ENCODE measurements around the gene AK6. TPM values are rescaled to one million over a fixed set of nuclear protein-coding genes. Genes with fewer than 3 reads are reported as not detected.

The AK6 gene
- total and polyA plus RNA-seq, 10 of the 15 experiments (the other 5 are each of a cell fraction or from before 2014, with no cell fraction given) = 45.2 to 446 (median 86.6) TPM

DNA sequence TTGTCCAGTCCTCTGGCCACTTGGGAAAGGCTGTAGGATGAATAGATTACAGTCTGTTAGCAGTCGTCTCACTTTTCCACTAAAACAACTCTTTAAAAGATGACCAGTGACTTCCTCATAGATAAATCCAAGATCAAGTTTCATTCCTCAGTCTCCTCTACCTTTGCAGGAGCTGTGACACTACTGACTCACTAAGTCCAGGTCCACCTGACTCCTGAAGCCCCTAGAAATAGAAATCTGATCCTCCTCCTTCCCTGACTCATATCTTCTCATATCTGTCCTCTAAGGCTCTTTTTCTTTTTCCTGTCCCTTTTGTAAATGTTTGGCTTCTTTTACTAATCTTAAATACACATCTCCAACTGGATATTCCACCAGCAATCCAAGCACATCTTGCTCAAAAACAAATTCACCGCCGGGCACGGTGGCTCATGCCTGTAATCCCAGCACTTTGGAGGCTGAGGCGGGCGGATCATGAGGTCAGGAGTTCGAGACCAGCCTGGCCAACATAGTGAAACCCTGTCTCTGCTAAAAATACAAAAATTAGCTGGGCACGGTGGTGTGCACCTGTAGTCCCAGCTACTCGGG is 39.3 kb downstream of the AK6 start:
- in situ Hi-C loops (cut with MboI) = no loop called here
- no peak overlapping the region for H3K27ac ChIP-seq (ENCODE audit: control insufficient read depth, insufficient read depth)
- ChIA-PET CTCF (interaction anchor here (0.8 to 1.8 kb wide), 2 partner anchors 9 to 10 kb away, joined by 3 to 4 read pairs; no protein-coding TSS in a partner anchor), POLR2A (interaction anchor here (0.7 kb wide), 1 partner anchor 894 kb away, joined by 6 read pairs; no protein-coding TSS in a partner anchor), RAD21 (ENCODE audit: unreplicated experiment) (interaction anchor here (0.7 kb wide), 1 partner anchor 138 kb away, joined by 3 read pairs; no protein-coding TSS in a partner anchor), SMC1A (ENCODE audit: uncharacterized antibody, unreplicated experiment) (no interaction called here)
- no peaks in the 10 kb centered on the region for H4K20me1 ChIP-seq (ENCODE audit: control insufficient read depth, insufficient read depth)
- intact Hi-C loops (cut with micrococcal nuclease; ENCODE audit: unreplicated experiment) = no loop called here
- 96% methylated on average over 9 of the region's 9 CpGs for WGBS (ENCODE audit: insufficient coverage, insufficient replicate concordance, low lambda C conversion rate, missing lambda C conversion rate)
- no peak overlapping the region for H3K4me3 ChIP-seq
- H3K79me2 ChIP-seq (ENCODE audit: control insufficient read depth, insufficient read depth, low read length) = peaks cover 2% of the 10 kb centered on the region
- H3K4me1 ChIP-seq (ENCODE audit: control insufficient read depth, insufficient read depth, low read length) = peaks cover 3% of the 10 kb centered on the region; the same call in 1 of the 2 replicates
- no peaks in the 10 kb centered on the region for H3K36me3 ChIP-seq (ENCODE audit: control insufficient read depth in 2 of 2, insufficient read depth in 2 of 2, low read length in 1 of 2)
- H3K9me3 ChIP-seq (replicated peaks; ENCODE audit: control insufficient read depth, insufficient read depth, low read length) = no peaks in the 10 kb centered on the region
- no peak for DNase-seq (ENCODE audit: low read depth, low spot score)
- H3K9ac ChIP-seq (ENCODE audit: control insufficient read depth, insufficient read depth, low read length) = no peak overlapping the region
- H2AFZ ChIP-seq (ENCODE audit: control insufficient read depth, low read depth, low read length) = no peak overlapping the region
- no peak for FAIRE-seq
- H3K27me3 ChIP-seq (replicated peaks in 1 of 2; ENCODE audit: control insufficient read depth in 2 of 2, insufficient read depth in 2 of 2, low read length in 1 of 2) = no peaks in the 10 kb centered on the region
- no TSS peak for BruUV-seq (replicated peaks)
- H3K4me2 ChIP-seq (ENCODE audit: control insufficient read depth, insufficient read depth) = no peak overlapping the region
- TF ChIP-seq, protein P1, sequence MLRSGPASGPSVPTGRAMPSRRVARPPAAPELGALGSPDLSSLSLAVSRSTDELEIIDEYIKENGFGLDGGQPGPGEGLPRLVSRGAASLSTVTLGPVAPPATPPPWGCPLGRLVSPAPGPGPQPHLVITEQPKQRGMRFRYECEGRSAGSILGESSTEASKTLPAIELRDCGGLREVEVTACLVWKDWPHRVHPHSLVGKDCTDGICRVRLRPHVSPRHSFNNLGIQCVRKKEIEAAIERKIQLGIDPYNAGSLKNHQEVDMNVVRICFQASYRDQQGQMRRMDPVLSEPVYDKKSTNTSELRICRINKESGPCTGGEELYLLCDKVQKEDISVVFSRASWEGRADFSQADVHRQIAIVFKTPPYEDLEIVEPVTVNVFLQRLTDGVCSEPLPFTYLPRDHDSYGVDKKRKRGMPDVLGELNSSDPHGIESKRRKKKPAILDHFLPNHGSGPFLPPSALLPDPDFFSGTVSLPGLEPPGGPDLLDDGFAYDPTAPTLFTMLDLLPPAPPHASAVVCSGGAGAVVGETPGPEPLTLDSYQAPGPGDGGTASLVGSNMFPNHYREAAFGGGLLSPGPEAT (IDR thresholded peaks at IDR 0.05; ENCODE audit: low read depth) = no peak
- TF ChIP-seq BACH1 (IDR thresholded peaks at IDR 0.05; ENCODE audit: borderline replicate concordance) (no peak), SUZ12 (IDR thresholded peaks at IDR 0.05; ENCODE audit: unreplicated experiment) (no peak)
- no peak for ATAC-seq

DNA sequence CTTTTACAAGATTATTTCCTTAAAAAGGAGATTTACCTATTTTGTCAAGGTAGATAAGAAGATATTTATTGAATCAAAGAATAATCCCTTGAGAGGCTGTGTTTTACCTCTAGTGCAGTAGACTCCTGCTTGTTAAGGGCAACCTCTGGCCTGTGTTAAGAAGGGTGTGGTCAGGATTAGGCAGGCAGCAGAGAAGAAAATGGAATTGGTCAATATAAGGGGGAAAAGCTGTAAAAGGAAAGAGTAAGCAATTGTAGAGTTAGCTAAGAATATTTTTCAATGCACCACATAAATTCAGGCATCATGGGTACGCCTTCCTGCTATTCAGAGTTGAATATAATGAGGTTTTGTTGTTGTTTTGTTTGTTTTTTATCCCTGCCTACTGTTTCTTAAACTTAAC is 43.0 kb downstream of the AK6 start:
- ChIA-PET CTCF (interaction anchor here (0.6 kb wide), 1 partner anchor 282 kb away, joined by 3 read pairs; no protein-coding TSS in a partner anchor), RAD21 (ENCODE audit: unreplicated experiment) (no interaction called here), SMC1A (ENCODE audit: uncharacterized antibody, unreplicated experiment) (interaction anchor here (0.6 kb wide), 1 partner anchor 303 kb away, joined by 3 read pairs; no protein-coding TSS in a partner anchor), POLR2A (interaction anchor here (0.5 to 0.7 kb wide), 2 partner anchors 57 to 280 kb away, joined by 4 to 6 read pairs; no protein-coding TSS in a partner anchor)
- TF ChIP-seq PAX5 (IDR thresholded peaks at IDR 0.05; ENCODE audit: borderline replicate concordance, low read depth, low read length) (no peak), ZNF274 (IDR thresholded peaks at IDR 0.05; ENCODE audit: insufficient read depth, insufficient read length) (no peak), BRCA1 (IDR thresholded peaks at IDR 0.05; ENCODE audit: low read depth, low read length) (no peak), ZSCAN29 (IDR thresholded peaks at IDR 0.05) (no peak), ZNF384 (IDR thresholded peaks at IDR 0.05; ENCODE audit: borderline replicate concordance, low read depth, low read length) (no peak)
- TF ChIP-seq, protein P2, sequence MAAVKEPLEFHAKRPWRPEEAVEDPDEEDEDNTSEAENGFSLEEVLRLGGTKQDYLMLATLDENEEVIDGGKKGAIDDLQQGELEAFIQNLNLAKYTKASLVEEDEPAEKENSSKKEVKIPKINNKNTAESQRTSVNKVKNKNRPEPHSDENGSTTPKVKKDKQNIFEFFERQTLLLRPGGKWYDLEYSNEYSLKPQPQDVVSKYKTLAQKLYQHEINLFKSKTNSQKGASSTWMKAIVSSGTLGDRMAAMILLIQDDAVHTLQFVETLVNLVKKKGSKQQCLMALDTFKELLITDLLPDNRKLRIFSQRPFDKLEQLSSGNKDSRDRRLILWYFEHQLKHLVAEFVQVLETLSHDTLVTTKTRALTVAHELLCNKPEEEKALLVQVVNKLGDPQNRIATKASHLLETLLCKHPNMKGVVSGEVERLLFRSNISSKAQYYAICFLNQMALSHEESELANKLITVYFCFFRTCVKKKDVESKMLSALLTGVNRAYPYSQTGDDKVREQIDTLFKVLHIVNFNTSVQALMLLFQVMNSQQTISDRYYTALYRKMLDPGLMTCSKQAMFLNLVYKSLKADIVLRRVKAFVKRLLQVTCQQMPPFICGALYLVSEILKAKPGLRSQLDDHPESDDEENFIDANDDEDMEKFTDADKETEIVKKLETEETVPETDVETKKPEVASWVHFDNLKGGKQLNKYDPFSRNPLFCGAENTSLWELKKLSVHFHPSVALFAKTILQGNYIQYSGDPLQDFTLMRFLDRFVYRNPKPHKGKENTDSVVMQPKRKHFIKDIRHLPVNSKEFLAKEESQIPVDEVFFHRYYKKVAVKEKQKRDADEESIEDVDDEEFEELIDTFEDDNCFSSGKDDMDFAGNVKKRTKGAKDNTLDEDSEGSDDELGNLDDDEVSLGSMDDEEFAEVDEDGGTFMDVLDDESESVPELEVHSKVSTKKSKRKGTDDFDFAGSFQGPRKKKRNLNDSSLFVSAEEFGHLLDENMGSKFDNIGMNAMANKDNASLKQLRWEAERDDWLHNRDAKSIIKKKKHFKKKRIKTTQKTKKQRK (IDR thresholded peaks at IDR 0.05; ENCODE audit: low read depth, low read length) = no peak
- no TSS peak for BruUV-seq (replicated peaks)
- WGBS (ENCODE audit: insufficient coverage, insufficient replicate concordance, low lambda C conversion rate, missing lambda C conversion rate) = 100% methylated on average over 1 of the region's 1 CpG
- Histone ChIP-seq H3K4me3 (no peak overlapping the region), H3K27me3 (replicated peaks in 1 of 2; ENCODE audit: control insufficient read depth in 2 of 2, insufficient read depth in 2 of 2, low read length in 1 of 2) (no peaks in the 10 kb centered on the region), H3K9ac (ENCODE audit: control insufficient read depth, insufficient read depth, low read length) (no peak overlapping the region), H2AFZ (ENCODE audit: control insufficient read depth, low read depth, low read length) (no peak overlapping the region), H3K27ac (ENCODE audit: control insufficient read depth, insufficient read depth) (no peak overlapping the region), H4K20me1 (ENCODE audit: control insufficient read depth, insufficient read depth) (no peaks in the 10 kb centered on the region), H3K36me3 (ENCODE audit: control insufficient read depth in 2 of 2, insufficient read depth in 2 of 2, low read length in 1 of 2) (no peaks in the 10 kb centered on the region), H3K9me3 (replicated peaks; ENCODE audit: control insufficient read depth, insufficient read depth, low read length) (no peaks in the 10 kb centered on the region), H3K4me1 (ENCODE audit: control insufficient read depth, insufficient read depth, low read length) (no peaks in the 10 kb centered on the region), H3K4me2 (ENCODE audit: control insufficient read depth, insufficient read depth) (no peak overlapping the region), H3K79me2 (ENCODE audit: control insufficient read depth, insufficient read depth, low read length) (no peaks in the 10 kb centered on the region)
- no peak for DNase-seq (ENCODE audit: low read depth, low spot score)
- intact Hi-C loops (cut with micrococcal nuclease; ENCODE audit: unreplicated experiment) (no loop called here), in situ Hi-C loops (cut with MboI) (no loop called here)
- no peak for FAIRE-seq
- ATAC-seq = no peak

Measured in GM12878 (cell line).